Parathyroid adenoma (tissue), 2 donors: ENCODE measurements around the gene KRTAP9-9.
"Not testable (repeated sequence)": the region's sequence is repeated elsewhere in the genome, so short reads cannot be mapped to it uniquely, and the experiment has no call there.

Source experiments
- H2AFZ ChIP-seq: fragments of 300-600 bp; sonication (generic); one replicate; pipeline ENCODE4 v1.7.0; 2017; ENCODE audit warnings: antibody characterized with exemption, mild to moderate bottlenecking
- H3K27ac ChIP-seq: fragments of 300-600 bp; sonication (generic); one replicate; pipeline ENCODE4 v1.7.0; 2017
- H3K27me3 ChIP-seq: fragments of 300-600 bp; sonication (generic); one replicate; pipeline ENCODE4 v1.7.0; 2017; ENCODE audit warnings: low read length; ENCODE audit not compliant: control insufficient read depth, insufficient read depth
- H3K36me3 ChIP-seq: fragments of 300-600 bp; sonication (generic); one replicate; pipeline ENCODE4 v1.7.0; 2017; ENCODE audit warnings: low read length; ENCODE audit not compliant: control insufficient read depth, insufficient read depth
- H3K4me1 ChIP-seq: fragments of 300-600 bp; sonication (generic); one replicate; pipeline ENCODE4 v1.7.0; 2017; ENCODE audit warnings: control low read depth
- H3K4me2 ChIP-seq: fragments of 300-600 bp; sonication (generic); one replicate; pipeline ENCODE4 v1.7.0; 2017; ENCODE audit warnings: low read length
- H3K4me3 ChIP-seq: fragments of 300-600 bp; sonication (generic); one replicate; pipeline ENCODE4 v1.7.0; 2017; ENCODE audit warnings: low read depth, low read length
- H3K79me2 ChIP-seq: fragments of 300-600 bp; sonication (generic); one replicate; pipeline ENCODE4 v1.7.0; 2017; ENCODE audit warnings: control low read depth
- H3K9ac ChIP-seq: fragments of 300-600 bp; sonication (generic); one replicate; pipeline ENCODE4 v1.7.0; 2017; ENCODE audit warnings: mild to moderate bottlenecking
- H3K9me3 ChIP-seq: fragments of 300-600 bp; sonication (generic); one replicate; pipeline ENCODE4 v1.7.0; 2017; ENCODE audit warnings: low read length; ENCODE audit not compliant: control insufficient read depth
- TF ChIP-seq, protein P1 (sequence below): fragments of 300-600 bp; sonication (generic); IDR thresholded peaks from one replicate; pipeline ENCODE4 v1.7.0; 2017; ENCODE audit warnings: antibody characterized with exemption, mild to moderate bottlenecking
- donor health status: primary hyperparathyroidism.

KRTAP9-9 gene

DNA sequence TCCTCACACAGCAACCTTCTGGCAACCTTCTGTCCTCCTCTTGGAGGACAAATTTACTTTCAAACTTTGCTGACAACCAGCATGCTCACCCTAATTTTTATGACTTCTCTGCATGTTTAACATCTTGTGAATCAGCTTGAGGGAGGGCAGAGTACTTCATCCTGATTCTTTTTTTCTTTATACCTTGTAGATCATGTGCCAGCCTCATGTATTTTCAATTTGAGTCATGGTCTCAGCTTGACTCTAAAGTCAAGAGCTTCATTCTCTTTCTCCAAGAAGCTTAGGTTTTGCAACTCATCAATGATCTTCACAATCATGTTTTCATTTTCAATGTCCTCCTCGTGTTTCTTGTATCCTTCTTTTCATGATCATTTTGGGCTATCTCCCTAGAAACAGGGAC lies 16.7 kb downstream of the KRTAP9-9 start:
- no peak overlapping the region for H3K27ac ChIP-seq
- H3K36me3 ChIP-seq, result no peaks in the 10 kb centered on the region
- H3K4me1 ChIP-seq, result no peaks in the 10 kb centered on the region
- no peak overlapping the region for H2AFZ ChIP-seq
- H3K9me3 ChIP-seq, result no peaks in the 10 kb centered on the region
- no peak overlapping the region for H3K4me2 ChIP-seq
- H3K9ac ChIP-seq, result no peak overlapping the region
- no peaks in the 10 kb centered on the region for H3K27me3 ChIP-seq
- no peak overlapping the region for H3K4me3 ChIP-seq
- no peaks in the 10 kb centered on the region for H3K79me2 ChIP-seq
- TF ChIP-seq, protein P1, sequence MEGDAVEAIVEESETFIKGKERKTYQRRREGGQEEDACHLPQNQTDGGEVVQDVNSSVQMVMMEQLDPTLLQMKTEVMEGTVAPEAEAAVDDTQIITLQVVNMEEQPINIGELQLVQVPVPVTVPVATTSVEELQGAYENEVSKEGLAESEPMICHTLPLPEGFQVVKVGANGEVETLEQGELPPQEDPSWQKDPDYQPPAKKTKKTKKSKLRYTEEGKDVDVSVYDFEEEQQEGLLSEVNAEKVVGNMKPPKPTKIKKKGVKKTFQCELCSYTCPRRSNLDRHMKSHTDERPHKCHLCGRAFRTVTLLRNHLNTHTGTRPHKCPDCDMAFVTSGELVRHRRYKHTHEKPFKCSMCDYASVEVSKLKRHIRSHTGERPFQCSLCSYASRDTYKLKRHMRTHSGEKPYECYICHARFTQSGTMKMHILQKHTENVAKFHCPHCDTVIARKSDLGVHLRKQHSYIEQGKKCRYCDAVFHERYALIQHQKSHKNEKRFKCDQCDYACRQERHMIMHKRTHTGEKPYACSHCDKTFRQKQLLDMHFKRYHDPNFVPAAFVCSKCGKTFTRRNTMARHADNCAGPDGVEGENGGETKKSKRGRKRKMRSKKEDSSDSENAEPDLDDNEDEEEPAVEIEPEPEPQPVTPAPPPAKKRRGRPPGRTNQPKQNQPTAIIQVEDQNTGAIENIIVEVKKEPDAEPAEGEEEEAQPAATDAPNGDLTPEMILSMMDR, result no peak

DNA sequence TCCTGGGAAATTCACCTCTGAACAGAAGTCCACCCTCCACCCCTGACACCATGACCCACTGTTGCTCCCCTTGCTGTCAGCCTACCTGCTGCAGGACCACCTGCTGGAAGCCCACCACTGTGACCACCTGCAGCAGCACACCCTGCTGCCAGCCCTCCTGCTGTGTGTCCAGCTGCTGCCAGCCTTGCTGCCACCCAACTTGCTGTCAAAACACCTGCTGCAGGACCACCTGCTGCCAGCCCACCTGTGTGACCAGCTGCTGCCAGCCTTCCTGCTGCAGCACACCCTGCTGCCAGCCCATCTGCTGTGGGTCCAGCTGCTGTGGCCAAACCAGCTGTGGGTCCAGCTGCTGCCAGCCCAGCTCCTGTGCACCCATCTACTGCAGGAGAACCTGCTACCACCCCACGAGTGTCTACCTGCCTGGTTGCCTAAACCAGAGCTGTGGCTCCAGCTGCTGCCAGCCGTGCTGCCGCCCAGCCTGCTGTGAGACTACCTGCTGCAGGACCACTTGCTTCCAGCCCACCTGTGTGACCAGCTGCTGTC lies 20.5 kb downstream of the KRTAP9-9 start, which contains the start of gene KRTAP9-7:
Gene KRTAP9-7, plus strand, starts transcription at position 51 of the 543 bp plus-strand sequence. Its CDS starts 0 bp downstream, at position 51.
- not testable (repeated sequence) for H3K4me2 ChIP-seq, H3K4me1 ChIP-seq, H2AFZ ChIP-seq, H3K9ac ChIP-seq, H3K4me3 ChIP-seq, H3K36me3 ChIP-seq, H3K27me3 ChIP-seq, H3K9me3 ChIP-seq, H3K27ac ChIP-seq, H3K79me2 ChIP-seq

- no peaks in the 10 kb centered on the region for H3K9me3 ChIP-seq
- H3K27ac ChIP-seq, result no peak overlapping the region
- no peak overlapping the region for H3K4me2 ChIP-seq
- no peak overlapping the region for H3K4me3 ChIP-seq
- no peaks in the 10 kb centered on the region for H3K4me1 ChIP-seq
- H3K79me2 ChIP-seq, result no peaks in the 10 kb centered on the region
- TF ChIP-seq, protein P1, result no peak
- H3K9ac ChIP-seq, result no peak overlapping the region
- H3K36me3 ChIP-seq, result no peaks in the 10 kb centered on the region
- H2AFZ ChIP-seq, result no peak overlapping the region
- no peaks in the 10 kb centered on the region for H3K27me3 ChIP-seq
Observed at GRCh38 chr17:41278176-41278955, 23.2 kb downstream of the KRTAP9-9 start.

DNA sequence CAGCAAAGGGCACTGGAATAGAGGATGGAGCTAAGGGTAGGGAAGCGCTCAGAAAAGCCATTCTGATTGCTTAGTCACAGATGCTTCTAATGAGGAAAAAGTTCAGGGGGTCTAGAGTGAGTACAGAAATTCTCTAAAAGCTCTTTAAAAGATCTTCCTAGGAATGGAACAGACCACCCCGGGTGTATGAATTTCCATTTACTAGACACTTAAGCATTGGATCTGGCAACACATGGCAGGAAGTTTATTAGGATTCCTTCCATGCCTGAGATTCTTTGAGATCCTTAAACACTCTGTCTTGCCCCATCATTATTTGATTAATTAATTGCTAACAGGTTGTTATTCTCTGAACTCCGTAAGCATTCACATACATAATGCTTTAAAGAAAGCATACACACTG lies 28.9 kb downstream of the KRTAP9-9 start:
- TF ChIP-seq, protein P1, result no peak
- H3K4me2 ChIP-seq, result no peak overlapping the region
- no peaks in the 10 kb centered on the region for H3K9me3 ChIP-seq
- no peaks in the 10 kb centered on the region for H3K79me2 ChIP-seq
- H3K27ac ChIP-seq, result no peak overlapping the region
- no peaks in the 10 kb centered on the region for H3K4me1 ChIP-seq
- no peak overlapping the region for H2AFZ ChIP-seq
- H3K36me3 ChIP-seq, result no peaks in the 10 kb centered on the region
- no peak overlapping the region for H3K4me3 ChIP-seq
- no peak overlapping the region for H3K9ac ChIP-seq
- no peaks in the 10 kb centered on the region for H3K27me3 ChIP-seq

DNA sequence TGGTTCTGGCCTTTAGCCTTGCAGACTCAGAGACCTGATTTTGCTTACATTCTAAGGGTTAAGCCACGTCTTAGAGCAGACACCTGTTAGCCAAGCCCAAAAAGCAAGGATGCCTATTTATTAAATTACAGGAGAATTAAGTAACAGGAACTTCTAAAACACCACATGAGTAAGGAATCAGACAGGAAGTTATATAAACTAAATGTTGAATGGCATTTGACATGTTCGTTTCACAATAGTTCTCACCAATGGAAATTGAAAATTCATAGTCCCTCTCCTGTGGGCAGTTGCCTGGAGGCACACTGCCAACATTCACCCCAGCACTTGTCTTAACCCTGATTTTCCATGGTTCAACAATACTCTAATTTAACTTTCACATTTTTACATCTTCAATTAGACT lies 29.4 kb downstream of the KRTAP9-9 start:
- TF ChIP-seq, protein P1, result no peak

More for the DNA sequence above, 29.4 kb downstream of the KRTAP9-9 start:
- H3K4me3 ChIP-seq, result no peak overlapping the region
- no peaks in the 10 kb centered on the region for H3K4me1 ChIP-seq
- H3K9ac ChIP-seq, result no peak overlapping the region
- no peaks in the 10 kb centered on the region for H3K9me3 ChIP-seq
- H3K27ac ChIP-seq, result no peak overlapping the region
- H3K79me2 ChIP-seq, result no peaks in the 10 kb centered on the region
- no peaks in the 10 kb centered on the region for H3K27me3 ChIP-seq
- no peak overlapping the region for H3K4me2 ChIP-seq
- H2AFZ ChIP-seq, result no peak overlapping the region
- no peaks in the 10 kb centered on the region for H3K36me3 ChIP-seq
